ENCODE data around the gene LRRC8A.
"Not testable (repeated sequence)": the region's sequence is repeated elsewhere in the genome, so short reads cannot be mapped to it uniquely, and the experiment has no call there.

The LRRC8A gene

GRCh38 chr9:128923493-128923883 lies 41.6 kb downstream of the LRRC8A start:
- DNase-seq, result no peak

GRCh38 chr9:128927731-128928411 lies 45.9 kb downstream of the LRRC8A start:
- peak in 1 of 2 donors; percentile 50 for DNase-seq

GRCh38 chr9:128928624-128929023 lies 46.7 kb downstream of the LRRC8A start:
- DNase-seq, result no peak

- no peak for DNase-seq
Observed at GRCh38 chr9:128929560-128929959, 47.6 kb downstream of the LRRC8A start.

- no peak for DNase-seq
Observed at GRCh38 chr9:128933731-128934130, 51.8 kb downstream of the LRRC8A start.

GRCh38 chr9:128936171-128936865 lies 54.4 kb downstream of the LRRC8A start:
- no peak for DNase-seq

GRCh38 chr9:128937310-128938165 lies 55.6 kb downstream of the LRRC8A start:
- no peak for DNase-seq

- no peak for DNase-seq
Observed at GRCh38 chr9:128940271-128940921, 58.5 kb downstream of the LRRC8A start.

- no peak for DNase-seq
Observed at GRCh38 chr9:128940946-128941755, 59.2 kb downstream of the LRRC8A start.

GRCh38 chr9:128943832-128944620 lies 62.1 kb downstream of the LRRC8A start:
- no peak for DNase-seq

GRCh38 chr9:128944966-128945365 lies 63.0 kb downstream of the LRRC8A start:
- DNase-seq, result not testable (repeated sequence)

- DNase-seq, result no peak
Observed at GRCh38 chr9:128945798-128946501, 64.0 kb downstream of the LRRC8A start.

GRCh38 chr9:128946571-128947276 lies 64.8 kb downstream of the LRRC8A start:
- DNase-seq, result peak in 1 of 2 donors; percentile 10

- DNase-seq, result no peak
Observed at GRCh38 chr9:128947277-128947526, 65.3 kb downstream of the LRRC8A start.

GRCh38 chr9:128947527-128948301 lies 65.8 kb downstream of the LRRC8A start, which contains the start of the genes DOLK and NUP188:
TSS of gene DOLK (minus strand) at chr9:128947603. CDS start at chr9:128947303, 300 bp downstream.
TSS of gene NUP188 (plus strand) at chr9:128947699. CDS start at chr9:128947720, 21 bp downstream.
- peak; percentile 98 to 100 for DNase-seq

- not testable (repeated sequence) for DNase-seq
Observed at GRCh38 chr9:128961403-128961802, 79.5 kb downstream of the LRRC8A start.
